ENCODE results near the gene BDNF. TPM values are rescaled to one million over a fixed set of nuclear protein-coding genes. Genes with fewer than 3 reads are reported as not detected.

The BDNF gene
- total and polyA plus RNA-seq, 2 experiments from 2014 or later = 5.1 to 5.2 TPM

GRCh38 chr11:27696961-27697360, 3.3 kb downstream of the BDNF start (continued):
- TF ChIP-seq ZNF462 (CRISPR knock-in tag; IDR thresholded peaks at IDR 0.05) (no peak), EZH2 (IDR thresholded peaks at IDR 0.05; ENCODE audit: low read depth, unreplicated experiment) (no peak), ETS1 (IDR thresholded peaks at IDR 0.05) (no peak), CTCF (conservative IDR thresholded peaks at IDR 0.05; ENCODE audit: low read depth in 2 of 2) (no peak), STAT1 (IDR thresholded peaks at IDR 0.05; ENCODE audit: unreplicated experiment) (no peak)

- ATAC-seq (no peak), DNase-seq (ENCODE audit: low spot score) (no peak)
- Histone ChIP-seq H3K4me1 (ENCODE audit: insufficient read depth) (peaks cover 61% of the 10 kb centered on the region), H3K9me2 (ENCODE audit: insufficient read depth) (no peaks in the 10 kb centered on the region), H3K79me2 (replicated peaks; ENCODE audit: insufficient read depth) (peaks cover 56% of the 10 kb centered on the region), H2AFZ (no peak overlapping the region), H3K27ac (ENCODE audit: low read depth) (peak overlapping the region; percentile 67), H4K20me1 (replicated peaks; ENCODE audit: insufficient read depth) (no peaks in the 10 kb centered on the region), H3K36me3 (ENCODE audit: insufficient read depth) (no peaks in the 10 kb centered on the region), H3K27me3 (ENCODE audit: insufficient read depth) (peaks cover 7% of the 10 kb centered on the region), H3F3A (replicated peaks; ENCODE audit: low read depth) (0 out of 2 replicates have a peak, but pooled peaks cover under 1% of the 10 kb centered on the region), H3K4me2 (peak overlapping the region; percentile 82), H3K4me3 (peak overlapping the region; percentile 43)
- H3K27ac Mint-ChIP-seq = peak overlapping the region; percentile 86
- H3K4me3 Mint-ChIP-seq = peak overlapping the region; percentile 67
- H3K9me3 Mint-ChIP-seq = no peaks in the 10 kb centered on the region
- H3K27me3 Mint-ChIP-seq (ENCODE audit: insufficient read depth, low read depth, poor library complexity) = peaks cover 9% of the 10 kb centered on the region
- H3K4me1 Mint-ChIP-seq = peaks cover 58% of the 10 kb centered on the region
- peaks cover 4% of the 10 kb centered on the region; the same call in 2 of the 3 replicates for H3K36me3 Mint-ChIP-seq (ENCODE audit: low read depth)
- no peak for TF ChIP-seq CTCF (conservative IDR thresholded peaks at IDR 0.05; ENCODE audit: low read depth in 2 of 2)
- TF ChIP-seq EZH2 (IDR thresholded peaks at IDR 0.05; ENCODE audit: low read depth, unreplicated experiment) = no peak
- no peak for TF ChIP-seq NANOG (IDR thresholded peaks at IDR 0.05; ENCODE audit: borderline replicate concordance)
- TF ChIP-seq POLR2AphosphoS5 (IDR thresholded peaks at IDR 0.05; ENCODE audit: low read depth) = no peak
- no peak for TF ChIP-seq REST (IDR thresholded peaks at IDR 0.05; ENCODE audit: unreplicated experiment)
- TF ChIP-seq EZH2phosphoT487 (IDR thresholded peaks at IDR 0.05; ENCODE audit: unreplicated experiment) = no peak
These were observed 4.1 kb downstream of the BDNF start for GRCh38 chr11:27696115-27696514.

All from GM23338 (cell line).